Right ventricle myocardium superior (tissue), 1 donor: Measurements from ENCODE around the gene PGPEP1. TPM values are rescaled to one million over a fixed set of nuclear protein-coding genes. Genes with fewer than 3 reads are reported as not detected.
"Not testable (repeated sequence)": the region's sequence is repeated elsewhere in the genome, so short reads cannot be mapped to it uniquely, and the experiment has no call there.

Experiments used
- ATAC-seq: fragments of 200-7000 bp; cut with Tn5 transposase; one replicate; pipeline ENCODE4 v1.9.1; 2020; ENCODE audit warnings: mild to moderate bottlenecking; ENCODE audit not compliant: poor library complexity
- DNase-seq: peaks from one replicate; pipeline ENCODE4 v3.0.0-alpha.2; 2020
- intact Hi-C: fragments of 100-400 bp; cut with DNase I; formaldehyde crosslinking; loops from one replicate; pipeline ENCODE4 v1.11.2; 2022
- total RNA-seq: library from RNA; stranded (reverse); fragmentation: NEBNext Ultra II Directional; extraction: Animal tissue kit (Norgen Biotek cat#: 25700); gene quantifications from one replicate; pipeline ENCODE4 v1.2.1, GENCODE V29; 2021
- donor health status: DM: no; HTN: yes; CAD: no; lungs with severe emphysema.

Gene PGPEP1
- total RNA-seq, 1 donor from 2014 or later, result 33.6 TPM

- ATAC-seq, result no peak
- DNase-seq, result no peak
- intact Hi-C loops, result no loop called here
These were observed 10.1 kb downstream of the PGPEP1 start for GRCh38 chr19:18350490-18350889.

- intact Hi-C loops, result no loop called here
- no peak for ATAC-seq
- DNase-seq, result no peak
These were observed 11.1 kb downstream of the PGPEP1 start for GRCh38 chr19:18351544-18351943.

- ATAC-seq (no peak), DNase-seq (no peak)
- intact Hi-C loops, result no loop called here
These were observed 13.1 kb downstream of the PGPEP1 start for GRCh38 chr19:18353378-18354005.

GRCh38 chr19:18354743-18355142, 14.3 kb downstream of the PGPEP1 start:
- DNase-seq, intact Hi-C loops: not testable (repeated sequence)

GRCh38 chr19:18357041-18357440, 16.6 kb downstream of the PGPEP1 start:
- DNase-seq, result no peak
- no peak for ATAC-seq
- intact Hi-C loops, result no loop called here

More at GRCh38 chr19:18354743-18355142, 14.3 kb downstream of the PGPEP1 start:
- ATAC-seq, result not testable (repeated sequence)

GRCh38 chr19:18361646-18362045, 21.2 kb downstream of the PGPEP1 start:
- intact Hi-C loops, result no loop called here
- no peak for ATAC-seq

GRCh38 chr19:18362934-18363542, 22.6 kb downstream of the PGPEP1 start:
- ATAC-seq, result no peak
- intact Hi-C loops, result no loop called here
- no peak for DNase-seq

More at GRCh38 chr19:18361646-18362045, 21.2 kb downstream of the PGPEP1 start:
- no peak for DNase-seq

GRCh38 chr19:18363787-18364186, 23.4 kb downstream of the PGPEP1 start:
- intact Hi-C loops, result no loop called here
- DNase-seq, result no peak
- ATAC-seq, result no peak

- not testable (repeated sequence) for ATAC-seq
These were observed 24.0 kb downstream of the PGPEP1 start for GRCh38 chr19:18364277-18364825.

GRCh38 chr19:18364826-18365528, 24.6 kb downstream of the PGPEP1 start:
- DNase-seq, result peak; percentile 61
- intact Hi-C loops, result no loop called here
- ATAC-seq, result peak; percentile 63

More at GRCh38 chr19:18364277-18364825, 24.0 kb downstream of the PGPEP1 start:
- DNase-seq, intact Hi-C loops: not testable (repeated sequence)

GRCh38 chr19:18366021-18366435, 25.6 kb downstream of the PGPEP1 start:
- ATAC-seq (no peak), DNase-seq (no peak)
- intact Hi-C loops, result no loop called here

- intact Hi-C loops, result no loop called here
- ATAC-seq (no peak), DNase-seq (no peak)
These were observed 28.3 kb downstream of the PGPEP1 start for GRCh38 chr19:18368504-18369222.

- no peak for DNase-seq
- intact Hi-C loops, result no loop called here
- ATAC-seq, result no peak
These were observed 33.1 kb downstream of the PGPEP1 start for GRCh38 chr19:18373407-18373891.

GRCh38 chr19:18373892-18374629, 33.7 kb downstream of the PGPEP1 start:
- peak; percentile 93 for ATAC-seq
- intact Hi-C loops, result no loop called here

GRCh38 chr19:18377026-18377425, 36.6 kb downstream of the PGPEP1 start:
- intact Hi-C loops, result no loop called here
- ATAC-seq (no peak), DNase-seq (no peak)

More at GRCh38 chr19:18373892-18374629, 33.7 kb downstream of the PGPEP1 start:
- peak; percentile 92 for DNase-seq

- ATAC-seq (peak; percentile 86), DNase-seq (peak; percentile 90)
- intact Hi-C loops, result no loop called here
These were observed 39.7 kb downstream of the PGPEP1 start for GRCh38 chr19:18379803-18380747.

GRCh38 chr19:18380843-18381242, 40.4 kb downstream of the PGPEP1 start:
- ATAC-seq (no peak), DNase-seq (no peak)
- intact Hi-C loops, result no loop called here
